GM23248 (cell line): ENCODE results near the gene TTC39C.

ENCODE experiments used
- EZH2 ChIP-seq: fragments of 200-600 bp; sonication (generic); IDR thresholded peaks from 2 replicates; pipeline ENCODE4 v1.6.1; 2018; ENCODE audit warnings: antibody characterized with exemption, mild to moderate bottlenecking; ENCODE audit not compliant: insufficient read depth, poor library complexity, severe bottlenecking
- EZH2phosphoT487 ChIP-seq: fragments of 200-600 bp; sonication (generic); IDR thresholded peaks from 2 replicates; pipeline ENCODE4 v1.6.1; 2018; ENCODE audit warnings: antibody characterized with exemption, moderate library complexity, mild to moderate bottlenecking, low read depth; ENCODE audit not compliant: insufficient read depth

- TF ChIP-seq EZH2 (no peak), EZH2phosphoT487 (no peak)
Measured at GRCh38 chr18:24083550-24083949, 69.0 kb downstream of the TTC39C start.
